Omental fat pad (tissue), 4 donors: ENCODE measurements around the gene TCAF1. TPM values are rescaled to one million over a fixed set of nuclear protein-coding genes. Genes with fewer than 3 reads are reported as not detected.
A peak's percentile ranks its signal among the peaks of the same experiment; 100 is the strongest.

Experiments used
- ATAC-seq: fragments of 150-250 bp; one replicate; pipeline ENCODE4 v1.9.1; 2016; ENCODE audit warnings: mild to moderate bottlenecking, moderate library complexity; ENCODE audit not compliant: low FRiP score
- DNase-seq: peaks from one replicate; pipeline ENCODE4 v3.0.0-alpha.2; 2019; ENCODE audit warnings: low spot score
- CTCF ChIP-seq, 3 donors: fragments of 450-650 bp; IDR thresholded peaks; one replicate each; pipeline ENCODE4 v1.5.1; 2016 to 2017; ENCODE audit warnings: antibody characterized with exemption in 3 of 3, mild to moderate bottlenecking in 3 of 3, moderate library complexity in 2 of 3
- total RNA-seq, 4 donors: library from RNA; depleted of rRNA; stranded (reverse); fragments of >200 nt; gene quantifications; one replicate each; pipeline ENCODE4 v1.1.0, GENCODE V29; 2016

TCAF1 gene
- total RNA-seq, 4 donors from 2014 or later, result 29.3 to 67.4 (median 56.3) TPM

- ATAC-seq (no peak), DNase-seq (no peak)
- no peak for TF ChIP-seq CTCF (IDR thresholded peaks at IDR 0.05)
These were observed 440 bp upstream of the TCAF1 start for GRCh38 chr7:143902332-143902899.

- ATAC-seq, result peak; percentile 44
- no peak for TF ChIP-seq CTCF (IDR thresholded peaks at IDR 0.05)
- no peak for DNase-seq
These were observed 676 bp downstream of the TCAF1 start for GRCh38 chr7:143901332-143901667.

- no peak for DNase-seq
- no peak for ATAC-seq
- no peak for TF ChIP-seq CTCF (IDR thresholded peaks at IDR 0.05)
These were observed 1.7 kb downstream of the TCAF1 start for GRCh38 chr7:143900230-143900766.

GRCh38 chr7:143898810-143899209 lies 3.2 kb downstream of the TCAF1 start:
- ATAC-seq (no peak), DNase-seq (no peak)
- TF ChIP-seq CTCF (IDR thresholded peaks at IDR 0.05), result no peak

GRCh38 chr7:143896667-143897066 lies 5.3 kb downstream of the TCAF1 start:
- ATAC-seq (no peak), DNase-seq (no peak)
- TF ChIP-seq CTCF (IDR thresholded peaks at IDR 0.05), result no peak

GRCh38 chr7:143892527-143893300 lies 9.3 kb downstream of the TCAF1 start:
- DNase-seq (no peak), ATAC-seq (no peak)

More at GRCh38 chr7:143892527-143893300, 9.3 kb downstream of the TCAF1 start:
- no peak for TF ChIP-seq CTCF (IDR thresholded peaks at IDR 0.05)
